ENCODE results near the gene TRIAP1. TPM values are rescaled to one million over a fixed set of nuclear protein-coding genes. Genes with fewer than 3 reads are reported as not detected.
A peak's percentile ranks its signal among the peaks of the same experiment; 100 is the strongest.

TRIAP1 gene
- polyA plus RNA-seq, 1 donor (not counting 4 experiments of a cell fraction or from before 2014, with no cell fraction given), result 71.1 TPM

GRCh38 chr12:120469450-120470149, 23.4 kb upstream of the TRIAP1 start, which contains the start of gene SRSF9:
Gene SRSF9 (minus strand): TSS chr12:120469748. CDS start chr12:120469609, 139 bp downstream.
- no peak for TF ChIP-seq EZH2 (IDR thresholded peaks at IDR 0.05; ENCODE audit: low read length)
- TF ChIP-seq, protein P1, sequence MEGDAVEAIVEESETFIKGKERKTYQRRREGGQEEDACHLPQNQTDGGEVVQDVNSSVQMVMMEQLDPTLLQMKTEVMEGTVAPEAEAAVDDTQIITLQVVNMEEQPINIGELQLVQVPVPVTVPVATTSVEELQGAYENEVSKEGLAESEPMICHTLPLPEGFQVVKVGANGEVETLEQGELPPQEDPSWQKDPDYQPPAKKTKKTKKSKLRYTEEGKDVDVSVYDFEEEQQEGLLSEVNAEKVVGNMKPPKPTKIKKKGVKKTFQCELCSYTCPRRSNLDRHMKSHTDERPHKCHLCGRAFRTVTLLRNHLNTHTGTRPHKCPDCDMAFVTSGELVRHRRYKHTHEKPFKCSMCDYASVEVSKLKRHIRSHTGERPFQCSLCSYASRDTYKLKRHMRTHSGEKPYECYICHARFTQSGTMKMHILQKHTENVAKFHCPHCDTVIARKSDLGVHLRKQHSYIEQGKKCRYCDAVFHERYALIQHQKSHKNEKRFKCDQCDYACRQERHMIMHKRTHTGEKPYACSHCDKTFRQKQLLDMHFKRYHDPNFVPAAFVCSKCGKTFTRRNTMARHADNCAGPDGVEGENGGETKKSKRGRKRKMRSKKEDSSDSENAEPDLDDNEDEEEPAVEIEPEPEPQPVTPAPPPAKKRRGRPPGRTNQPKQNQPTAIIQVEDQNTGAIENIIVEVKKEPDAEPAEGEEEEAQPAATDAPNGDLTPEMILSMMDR (optimal IDR thresholded peaks at IDR 0.05 in 1 of 3, IDR thresholded peaks at IDR 0.05 in 1 of 3, conservative IDR thresholded peaks at IDR 0.05 in 1 of 3; ENCODE audit: extremely low read depth in 1 of 3, insufficient read depth in 2 of 3, low read length in 3 of 3), result peak; percentile 79 to 88 (median 83)
- DNase-seq (ENCODE audit: low read depth, low spot score), result peak; percentile 78
- Histone ChIP-seq H2AFZ (ENCODE audit: control insufficient read depth, low read length) (peak within 1 kb of the TSS; percentile 90), H3K27ac (ENCODE audit: control insufficient read depth, insufficient read depth, low read length) (peak within 1 kb of the TSS; percentile 77), H3K36me3 (ENCODE audit: control insufficient read depth in 2 of 2, extremely low read depth in 1 of 2, insufficient read depth in 2 of 2, low read length in 2 of 2) (peaks cover 3 to 13% of the 10 kb centered on the region in 2 experiments), H3K9me3 (ENCODE audit: control insufficient read depth, low read depth, low read length) (no peaks in the 10 kb centered on the region), H3K4me2 (ENCODE audit: control insufficient read depth, extremely low read depth, insufficient read depth, low read depth, low read length) (peak within 1 kb of the TSS; percentile 99), H4K20me1 (ENCODE audit: control insufficient read depth, extremely low read depth, insufficient read depth, low read length) (peaks cover 11% of the 10 kb centered on the region), H3K9me1 (ENCODE audit: control insufficient read depth, extremely low read depth, insufficient read depth, low read length) (no peaks in the 10 kb centered on the region), H3K4me3 (ENCODE audit: control insufficient read depth in 2 of 3, extremely low read depth in 1 of 3, insufficient read depth in 2 of 3, low read depth in 1 of 3, low read length in 3 of 3) (peak within 1 kb of the TSS; percentile 90 to 97 (median 91)), H3K79me2 (ENCODE audit: control insufficient read depth, insufficient read depth, low read length) (peaks cover 68% of the 10 kb centered on the region), H3K9ac (ENCODE audit: control insufficient read depth, extremely low read depth, insufficient read depth, low read length) (peak within 1 kb of the TSS; percentile 87), H3K4me1 (ENCODE audit: control insufficient read depth, extremely low read depth, insufficient read depth, low read length) (peaks cover 22% of the 10 kb centered on the region), H3K27me3 (ENCODE audit: control insufficient read depth, extremely low read depth, insufficient read depth, low read length) (no peaks in the 10 kb centered on the region)
- dilution Hi-C loops (cut with MboI; ENCODE audit: extremely low pct_ligation_motif_present, low sequenced_read_pairs), result no loop called here
- no peak for FAIRE-seq

DNA sequence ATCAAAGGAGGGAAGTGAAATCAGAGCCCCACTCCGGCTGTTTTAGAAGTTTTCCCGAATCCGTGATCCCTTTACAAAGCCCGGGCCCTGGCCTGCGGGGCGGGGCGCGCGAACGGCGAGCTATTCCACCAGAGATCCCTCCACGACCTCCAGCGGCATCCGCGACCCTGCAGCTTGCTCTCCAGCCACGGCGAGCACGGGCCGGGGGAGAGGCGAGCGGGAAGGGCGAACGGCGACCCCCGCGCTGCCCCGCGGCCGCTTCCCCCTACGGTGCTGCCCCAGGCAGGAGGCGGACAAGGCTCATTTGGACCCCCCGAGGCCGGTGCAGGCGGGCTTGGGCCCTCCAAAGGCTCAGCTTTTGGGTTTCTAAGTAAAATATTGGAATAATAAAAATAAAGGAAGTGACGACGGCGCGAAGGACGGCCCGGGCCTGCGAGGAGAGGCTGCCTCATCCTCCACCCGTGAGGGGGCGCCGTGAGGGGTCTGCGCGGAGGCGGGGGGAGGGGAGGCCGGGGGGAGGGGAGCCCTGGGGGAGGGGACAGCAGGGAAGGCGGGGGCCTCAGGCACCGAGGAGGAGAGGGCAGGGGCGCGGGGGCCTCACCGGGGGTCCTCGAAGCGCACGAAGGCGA, 22.8 kb upstream of the TRIAP1 start:
- H3K9me1 ChIP-seq (ENCODE audit: control insufficient read depth, extremely low read depth, insufficient read depth, low read length), result no peaks in the 10 kb centered on the region
- H3K4me2 ChIP-seq (ENCODE audit: control insufficient read depth, extremely low read depth, insufficient read depth, low read depth, low read length), result peak overlapping the region; percentile 86
- peak overlapping the region; percentile 87 for H3K9ac ChIP-seq (ENCODE audit: control insufficient read depth, extremely low read depth, insufficient read depth, low read length)
- peaks cover 6 to 17% of the 10 kb centered on the region in 2 experiments for H3K36me3 ChIP-seq (ENCODE audit: control insufficient read depth in 2 of 2, extremely low read depth in 1 of 2, insufficient read depth in 2 of 2, low read length in 2 of 2)
- H2AFZ ChIP-seq (ENCODE audit: control insufficient read depth, low read length), result peak overlapping the region; percentile 49
- TF ChIP-seq, protein P1 (optimal IDR thresholded peaks at IDR 0.05 in 1 of 3, IDR thresholded peaks at IDR 0.05 in 1 of 3, conservative IDR thresholded peaks at IDR 0.05 in 1 of 3; ENCODE audit: extremely low read depth in 1 of 3, insufficient read depth in 2 of 3, low read length in 3 of 3), result peak in 1 of 3 experiments; percentile 30
- no peak for TF ChIP-seq EZH2 (IDR thresholded peaks at IDR 0.05; ENCODE audit: low read length)
- no peaks in the 10 kb centered on the region for H3K27me3 ChIP-seq (ENCODE audit: control insufficient read depth, extremely low read depth, insufficient read depth, low read length)
- H3K27ac ChIP-seq (ENCODE audit: control insufficient read depth, insufficient read depth, low read length), result peak overlapping the region; percentile 77
- peaks cover 11% of the 10 kb centered on the region for H4K20me1 ChIP-seq (ENCODE audit: control insufficient read depth, extremely low read depth, insufficient read depth, low read length)
- peaks cover 15% of the 10 kb centered on the region for H3K4me1 ChIP-seq (ENCODE audit: control insufficient read depth, extremely low read depth, insufficient read depth, low read length)
- dilution Hi-C loops (cut with MboI; ENCODE audit: extremely low pct_ligation_motif_present, low sequenced_read_pairs), result no loop called here
- peak overlapping the region; percentile 90 to 97 (median 91) for H3K4me3 ChIP-seq (ENCODE audit: control insufficient read depth in 2 of 3, extremely low read depth in 1 of 3, insufficient read depth in 2 of 3, low read depth in 1 of 3, low read length in 3 of 3)
- peaks cover 72% of the 10 kb centered on the region for H3K79me2 ChIP-seq (ENCODE audit: control insufficient read depth, insufficient read depth, low read length)
- FAIRE-seq, result no peak
- H3K9me3 ChIP-seq (ENCODE audit: control insufficient read depth, low read depth, low read length), result no peaks in the 10 kb centered on the region
- no peak for DNase-seq (ENCODE audit: low read depth, low spot score)
